Endothelial cell of umbilical vein (primary cell): ENCODE measurements around the gene C1orf216. TPM values are rescaled to one million over a fixed set of nuclear protein-coding genes. Genes with fewer than 3 reads are reported as not detected.

ENCODE experiments used
- BruUV-seq: library from RNA; stranded (reverse); fragments of 400-500 nt; replicated peaks from 2 replicates; lab custom pipeline; 2021; lab: Mats Ljungman, UMichigan
- CTCF ChIA-PET: fragments of 300-600, 350-600 bp; sonication (Branson Sonifier 250); formaldehyde crosslinking; loops from one replicate; lab custom pipeline; 2021; ENCODE audit warnings: antibody characterized with exemption, inconsistent platforms; lab: Charles Lee
- POLR2A ChIA-PET: fragments of 300-600, 350-600 bp; sonication (Branson Sonifier 250); formaldehyde crosslinking; loops from one replicate; lab custom pipeline; 2021; ENCODE audit warnings: antibody characterized with exemption, inconsistent platforms; lab: Charles Lee
- DNase-seq: peaks from one replicate; pipeline ENCODE4 v3.0.0-alpha.2; 2011; ENCODE audit warnings: low read depth, low spot score
- FAIRE-seq: peaks from 2 replicates; lab custom pipeline; 2011; peaks lifted over from hg19 to GRCh38; lab: Jason Lieb, UNC
- H2AFZ ChIP-seq: 2 replicates; pipeline ENCODE4 v1.6.0; 2012; ENCODE audit warnings: low read depth, low read length, control low read depth, inconsistent platforms
- H3K27ac ChIP-seq: 2 replicates; pipeline ENCODE4 v1.5.1; 2011; ENCODE audit warnings: low read depth, mild to moderate bottlenecking, control low read depth, low read length, moderate library complexity; ENCODE audit not compliant: insufficient read depth
- H3K27me3 ChIP-seq, 2 experiments: 2 replicates each; pipeline versions ENCODE4 v1.6.0 to v1.6.1; 2011; ENCODE audit warnings: low read length in 2 of 2, mixed read lengths in 1 of 2; ENCODE audit not compliant: control insufficient read depth in 2 of 2, insufficient read depth in 2 of 2
- H3K36me3 ChIP-seq, 2 experiments: 2 replicates in 1 of 2; 3 replicates in 1 of 2; pipeline ENCODE4 v1.5.1; 2011; ENCODE audit warnings: low read length in 2 of 2, mild to moderate bottlenecking in 1 of 2, moderate library complexity in 1 of 2; ENCODE audit not compliant: control insufficient read depth in 2 of 2, insufficient read depth in 2 of 2; ENCODE audit errors: extremely low read depth in 1 of 2
- H3K4me1 ChIP-seq: 3 replicates; pipeline ENCODE4 v1.5.1; 2011; ENCODE audit warnings: mild to moderate bottlenecking, low read length; ENCODE audit not compliant: control insufficient read depth, insufficient read depth; ENCODE audit errors: extremely low read depth
- H3K4me2 ChIP-seq: 2 replicates; pipeline ENCODE4 v1.6.1; 2011; ENCODE audit warnings: low read length, control low read depth, mixed read lengths; ENCODE audit not compliant: insufficient read depth
- H3K4me3 ChIP-seq, 3 experiments: fragments of 200-600 bp in 1 of 3; sonication (generic), shearing (Covaris generic) in 1 of 3; replicated peaks in 1 of 3; 2 replicates each; pipeline ENCODE4 v1.5.1; 2011 to 2016; ENCODE audit warnings: control low read depth in 3 of 3, low read length in 3 of 3, mild to moderate bottlenecking in 2 of 3, inconsistent platforms in 1 of 3, low read depth in 1 of 3, moderate library complexity in 1 of 3; ENCODE audit not compliant: insufficient read depth in 1 of 3
- H3K79me2 ChIP-seq: 2 replicates; pipeline ENCODE4 v1.6.0; 2012; ENCODE audit warnings: low read length, inconsistent platforms; ENCODE audit not compliant: control insufficient read depth, insufficient read depth
- H3K9ac ChIP-seq: replicated peaks from 2 replicates; pipeline ENCODE3; 2011; ENCODE audit warnings: low read length, control low read depth; ENCODE audit not compliant: insufficient read depth; ENCODE audit errors: extremely low read depth
- H3K9me1 ChIP-seq: replicated peaks from 3 replicates; pipeline ENCODE4 v1.6.0; 2011; ENCODE audit warnings: mild to moderate bottlenecking, low read length; ENCODE audit not compliant: control insufficient read depth, insufficient read depth; ENCODE audit errors: extremely low read depth
- H3K9me3 ChIP-seq: replicated peaks from 2 replicates; pipeline ENCODE4 v1.5.1; 2012; ENCODE audit warnings: low read length, inconsistent platforms; ENCODE audit not compliant: control insufficient read depth, insufficient read depth
- H4K20me1 ChIP-seq: replicated peaks from 2 replicates; pipeline ENCODE3; 2011; ENCODE audit warnings: mild to moderate bottlenecking, low read length; ENCODE audit not compliant: control insufficient read depth, insufficient read depth; ENCODE audit errors: extremely low read depth
- EZH2 ChIP-seq: IDR thresholded peaks from 2 replicates; pipeline ENCODE4 v1.6.1; 2012; ENCODE audit warnings: borderline replicate concordance, low read depth, mild to moderate bottlenecking, moderate library complexity, low read length, inconsistent platforms; ENCODE audit not compliant: severe bottlenecking
- FOS ChIP-seq: IDR thresholded peaks from 2 replicates; pipeline ENCODE4 v1.6.1; 2011; ENCODE audit warnings: mild to moderate bottlenecking, low read length, moderate library complexity, borderline replicate concordance; ENCODE audit not compliant: insufficient read depth
- GATA2 ChIP-seq: IDR thresholded peaks from 2 replicates; pipeline ENCODE4 v1.7.0; 2011; ENCODE audit warnings: low read depth, mild to moderate bottlenecking, moderate library complexity, mixed read lengths, low read length; ENCODE audit not compliant: insufficient read length, insufficient read depth
- JUN ChIP-seq: IDR thresholded peaks from 2 replicates; pipeline ENCODE4 v1.6.1; 2011; ENCODE audit warnings: borderline replicate concordance, low read depth; ENCODE audit not compliant: insufficient read length, insufficient read depth
- MAX ChIP-seq: IDR thresholded peaks from 2 replicates; pipeline ENCODE4 v1.6.1; 2011; ENCODE audit not compliant: insufficient read depth, insufficient read length
- MYC ChIP-seq: IDR thresholded peaks from one replicate; pipeline ENCODE4 v1.6.1; 2011; ENCODE audit warnings: mild to moderate bottlenecking, low read depth, low read length
- POLR2A ChIP-seq: IDR thresholded peaks from 2 replicates; pipeline ENCODE4 v1.6.1; 2012; ENCODE audit warnings: low read depth, mild to moderate bottlenecking, control low read depth, low read length
- POLR2AphosphoS5 ChIP-seq: IDR thresholded peaks from 2 replicates; pipeline ENCODE4 v1.6.1; 2012; ENCODE audit warnings: low read depth, mild to moderate bottlenecking, control low read depth, low read length, moderate library complexity; ENCODE audit not compliant: insufficient read depth
- dilution Hi-C: fragments of 300-500 bp; cut with MboI; formaldehyde crosslinking; loops from one replicate; pipeline ENCODE4 v1.15.0; 2019; ENCODE audit warnings: low sequenced_read_pairs; ENCODE audit not compliant: extremely low pct_ligation_motif_present
- intact Hi-C: fragments of 100-400 bp; cut with micrococcal nuclease; formaldehyde crosslinking; loops from one replicate; pipeline ENCODE4 v1.10.0; 2022
- polyA plus RNA-seq, 4 experiments: library from polyadenylated mRNA; depleted of rRNA in 3 of 4; stranded (reverse) in 3 of 4; unstranded in 1 of 4; fragments of >200 nt; gene quantifications; 2 replicates each; pipeline versions ENCODE4 v1.2.1 to v1.2.3, GENCODE V29; 2011 to 2012; ENCODE audit warnings: missing spikeins in 1 of 4
- total RNA-seq: library from RNA; stranded (reverse); gene quantifications from 2 replicates; pipeline ENCODE4 v1.2.3, GENCODE V29; 2021
- TF ChIP-seq, protein P1 (sequence below), 2 donors: IDR thresholded peaks; 1 replicate in 1 of 2; 2 replicates in 1 of 2; pipeline ENCODE4 v1.5.1; 2011; ENCODE audit warnings: low read length in 2 of 2, mild to moderate bottlenecking in 2 of 2, moderate library complexity in 2 of 2, control low read depth in 1 of 2, inconsistent platforms in 1 of 2, low read depth in 1 of 2; ENCODE audit not compliant: insufficient read depth in 1 of 2; ENCODE audit errors: extremely low read depth in 1 of 2

C1orf216 gene
- total and polyA plus RNA-seq, 2 donors (not counting 3 experiments of a cell fraction or from before 2014, with no cell fraction given), result 13.3 to 15.3 TPM

- FAIRE-seq (no peak), DNase-seq (no peak)
- intact Hi-C loops (no loop called here), dilution Hi-C loops (no loop called here)
- Histone ChIP-seq H3K4me3 (no peak overlapping the region), H3K9ac (no peak overlapping the region), H3K36me3 (no peaks in the 10 kb centered on the region), H3K4me2 (no peak overlapping the region), H3K79me2 (no peaks in the 10 kb centered on the region), H3K27ac (no peak overlapping the region), H3K4me1 (no peaks in the 10 kb centered on the region), H3K27me3 (peaks cover 13 to 30% of the 10 kb centered on the region in 2 experiments), H3K9me3 (no peaks in the 10 kb centered on the region), H2AFZ (no peak overlapping the region), H3K9me1 (no peaks in the 10 kb centered on the region), H4K20me1 (no peaks in the 10 kb centered on the region)
- BruUV-seq, result no TSS peak
- ChIA-PET POLR2A (no interaction called here), CTCF (no interaction called here)
- TF ChIP-seq POLR2A (no peak), JUN (no peak), GATA2 (no peak)
These were observed 50.2 kb downstream of the C1orf216 start for GRCh38 chr1:35668506-35668905.

DNA sequence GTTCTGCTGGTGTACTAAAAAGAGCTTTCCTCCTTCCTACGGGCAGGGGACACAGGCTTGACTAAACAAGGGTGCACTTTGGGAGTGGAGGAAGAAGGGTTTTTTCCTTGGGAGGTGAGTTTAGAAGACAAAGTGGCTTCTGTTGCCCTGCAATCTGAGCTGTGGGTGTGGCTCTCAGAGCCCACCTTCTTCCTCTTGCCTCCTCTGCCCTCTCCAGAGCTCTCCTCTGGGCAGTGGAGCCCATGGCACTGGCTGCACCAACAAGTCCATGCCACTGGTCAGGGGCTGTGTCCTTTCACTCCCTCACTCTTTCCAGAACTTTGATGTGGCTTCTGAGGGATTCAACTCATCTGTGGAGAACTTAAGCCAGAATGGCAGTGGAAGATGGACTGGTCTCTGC is 51.8 kb downstream of the C1orf216 start:
- CTCF ChIA-PET, result interaction anchor here (0.6 to 1.1 kb wide), 2 partner anchors 22 to 96 kb away, joined by 4 read pairs; no protein-coding TSS in a partner anchor
- no TSS peak for BruUV-seq

More for the DNA sequence above, 51.8 kb downstream of the C1orf216 start:
- H2AFZ ChIP-seq, result no peak overlapping the region
- no peaks in the 10 kb centered on the region for H3K9me3 ChIP-seq
- DNase-seq (no peak), FAIRE-seq (no peak)
- H3K4me1 ChIP-seq, result no peaks in the 10 kb centered on the region
- POLR2A ChIA-PET, result interaction anchor here (0.6 kb wide), 1 partner anchor 250 kb away, joined by 3 read pairs; no protein-coding TSS in a partner anchor
- intact Hi-C loops, result no loop called here
- H3K36me3 ChIP-seq, result no peaks in the 10 kb centered on the region
- no peak overlapping the region for H3K27ac ChIP-seq
- TF ChIP-seq POLR2AphosphoS5 (no peak), EZH2 (no peak), FOS (no peak), JUN (no peak), GATA2 (no peak), MYC (no peak), MAX (no peak), POLR2A (no peak)
- TF ChIP-seq, protein P1, sequence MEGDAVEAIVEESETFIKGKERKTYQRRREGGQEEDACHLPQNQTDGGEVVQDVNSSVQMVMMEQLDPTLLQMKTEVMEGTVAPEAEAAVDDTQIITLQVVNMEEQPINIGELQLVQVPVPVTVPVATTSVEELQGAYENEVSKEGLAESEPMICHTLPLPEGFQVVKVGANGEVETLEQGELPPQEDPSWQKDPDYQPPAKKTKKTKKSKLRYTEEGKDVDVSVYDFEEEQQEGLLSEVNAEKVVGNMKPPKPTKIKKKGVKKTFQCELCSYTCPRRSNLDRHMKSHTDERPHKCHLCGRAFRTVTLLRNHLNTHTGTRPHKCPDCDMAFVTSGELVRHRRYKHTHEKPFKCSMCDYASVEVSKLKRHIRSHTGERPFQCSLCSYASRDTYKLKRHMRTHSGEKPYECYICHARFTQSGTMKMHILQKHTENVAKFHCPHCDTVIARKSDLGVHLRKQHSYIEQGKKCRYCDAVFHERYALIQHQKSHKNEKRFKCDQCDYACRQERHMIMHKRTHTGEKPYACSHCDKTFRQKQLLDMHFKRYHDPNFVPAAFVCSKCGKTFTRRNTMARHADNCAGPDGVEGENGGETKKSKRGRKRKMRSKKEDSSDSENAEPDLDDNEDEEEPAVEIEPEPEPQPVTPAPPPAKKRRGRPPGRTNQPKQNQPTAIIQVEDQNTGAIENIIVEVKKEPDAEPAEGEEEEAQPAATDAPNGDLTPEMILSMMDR (IDR thresholded peaks at IDR 0.05; ENCODE audit: extremely low read depth in 1 of 2, insufficient read depth in 1 of 2, low read depth in 1 of 2, low read length in 2 of 2), result no peak
- H3K4me2 ChIP-seq, result no peak overlapping the region
- no peaks in the 10 kb centered on the region for H3K79me2 ChIP-seq
- H3K9me1 ChIP-seq, result no peaks in the 10 kb centered on the region
- H4K20me1 ChIP-seq, result no peaks in the 10 kb centered on the region
- H3K27me3 ChIP-seq, result peaks cover 13 to 26% of the 10 kb centered on the region in 2 experiments
- no peak overlapping the region for H3K4me3 ChIP-seq
- no peak overlapping the region for H3K9ac ChIP-seq
- dilution Hi-C loops, result no loop called here
